NT2/D1 (cell line): ENCODE data around the gene IQSEC3.

Experiments
- SUZ12 ChIP-seq: IDR thresholded peaks from 2 replicates; pipeline ENCODE4 v1.6.1; 2011; ENCODE audit not compliant: insufficient read length, insufficient read depth; ENCODE audit errors: extremely low read depth
- ZNF274 ChIP-seq: IDR thresholded peaks from 2 replicates; pipeline ENCODE4 v1.6.1; 2011; ENCODE audit warnings: mild to moderate bottlenecking, low read depth, low read length

DNA sequence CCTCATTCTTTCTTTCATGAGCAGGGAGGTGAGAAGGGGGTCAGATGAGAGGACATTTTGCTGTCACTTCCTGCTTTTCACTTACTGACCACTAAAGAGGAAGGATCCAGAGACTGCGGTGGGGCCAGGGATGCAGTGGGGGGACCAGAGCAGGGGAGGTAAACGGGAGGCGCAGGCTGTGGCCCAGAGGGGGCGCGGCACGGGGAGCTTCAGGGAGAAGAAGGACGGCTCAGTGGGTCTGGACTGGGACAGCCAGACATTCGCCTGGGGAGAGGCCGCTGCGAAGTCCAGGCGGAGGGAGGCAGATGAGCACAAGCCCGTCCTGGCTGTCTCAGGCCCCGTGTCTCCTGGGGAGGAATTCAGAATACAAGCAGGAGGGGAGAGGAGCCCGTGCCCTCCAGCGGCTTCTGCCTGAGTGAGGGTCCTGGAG is 106.2 kb downstream of the IQSEC3 start:
- no peak for TF ChIP-seq ZNF274
- no peak for TF ChIP-seq SUZ12
